Smooth muscle cell (in vitro differentiated cells): Measurements from ENCODE around the gene ZC3H12A. TPM values are rescaled to one million over a fixed set of nuclear protein-coding genes. Genes with fewer than 3 reads are reported as not detected.

ENCODE experiments used
- DNase-seq: peaks from one replicate; lab custom pipeline; 2025; ENCODE audit not compliant: unreplicated experiment; lab: John Stamatoyannopoulos, UW
- H2AFZ ChIP-seq: fragments of 200-600 bp; sonication (generic); 2 replicates; pipeline ENCODE4 v1.6.0; 2016; ENCODE audit warnings: antibody characterized with exemption, low read depth, mild to moderate bottlenecking
- H3F3A ChIP-seq: fragments of 200-600 bp; sonication (generic); 2 replicates; pipeline ENCODE4 v1.6.0; 2017; ENCODE audit warnings: antibody characterized with exemption, low read depth
- H3K27ac ChIP-seq: fragments of 200-600 bp; sonication (generic); 2 replicates; pipeline ENCODE4 v1.5.1; 2016; ENCODE audit warnings: low read depth, mild to moderate bottlenecking
- H3K27me3 ChIP-seq: fragments of 200-600 bp; sonication (generic); 2 replicates; pipeline ENCODE4 v1.6.1; 2016; ENCODE audit warnings: low read depth, mild to moderate bottlenecking
- H3K36me3 ChIP-seq: fragments of 200-600 bp; sonication (generic); 2 replicates; pipeline ENCODE4 v1.5.1; 2016; ENCODE audit warnings: low read depth
- H3K4me1 ChIP-seq: fragments of 200-600 bp; sonication (generic); 2 replicates; pipeline ENCODE4 v1.5.1; 2016; ENCODE audit warnings: low read depth
- H3K4me2 ChIP-seq: fragments of 200-600 bp; sonication (generic); 2 replicates; pipeline ENCODE4 v1.6.0; 2016; ENCODE audit warnings: mild to moderate bottlenecking
- H3K4me3 ChIP-seq: fragments of 200-600 bp; sonication (generic); 2 replicates; pipeline ENCODE4 v1.5.1; 2016; ENCODE audit warnings: mild to moderate bottlenecking
- H3K79me2 ChIP-seq: fragments of 200-600 bp; sonication (generic); 2 replicates; pipeline ENCODE4 v1.6.0; 2016; ENCODE audit warnings: low read depth, mild to moderate bottlenecking
- H3K9ac ChIP-seq: fragments of 200-600 bp; sonication (generic); 2 replicates; pipeline ENCODE4 v1.6.0; 2016; ENCODE audit warnings: low read depth
- H3K9me3 ChIP-seq: fragments of 200-600 bp; sonication (generic); replicated peaks from 2 replicates; pipeline ENCODE4 v1.5.1; 2016; ENCODE audit warnings: low read depth
- H4K20me1 ChIP-seq: fragments of 200-600 bp; sonication (generic); 2 replicates; pipeline ENCODE4 v1.6.0; 2016; ENCODE audit warnings: low read depth
- WGBS: methylation state at CpG from one replicate; pipeline ENCODE4 v1.1.7; 2016; ENCODE audit warnings: low lambda C conversion rate; 5-methylcytosine and 5-hydroxymethylcytosine counted together
- polyA plus RNA-seq: library from polyadenylated mRNA; unstranded; fragments of >200 nt; fragmentation: Nextera tagmentation; extraction: Ambion mirVana; gene quantifications from 2 replicates; pipeline ENCODE4 v1.2.1, GENCODE V29; 2016
- total RNA-seq: library from RNA; depleted of rRNA; stranded (reverse); fragments of >200 nt; gene quantifications from 2 replicates; pipeline ENCODE4 v1.2.3, GENCODE V29; 2014
- TF ChIP-seq, protein P1 (sequence below): fragments of 200-600 bp; sonication (generic); IDR thresholded peaks from 2 replicates; pipeline ENCODE4 v1.5.1; 2017; ENCODE audit warnings: borderline replicate concordance, mild to moderate bottlenecking, antibody characterized with exemption; ENCODE audit not compliant: insufficient read depth, poor library complexity, severe bottlenecking

ZC3H12A gene
- total and polyA plus RNA-seq, 2 experiments from 2014 or later = 13.2 to 29.6 TPM

DNA sequence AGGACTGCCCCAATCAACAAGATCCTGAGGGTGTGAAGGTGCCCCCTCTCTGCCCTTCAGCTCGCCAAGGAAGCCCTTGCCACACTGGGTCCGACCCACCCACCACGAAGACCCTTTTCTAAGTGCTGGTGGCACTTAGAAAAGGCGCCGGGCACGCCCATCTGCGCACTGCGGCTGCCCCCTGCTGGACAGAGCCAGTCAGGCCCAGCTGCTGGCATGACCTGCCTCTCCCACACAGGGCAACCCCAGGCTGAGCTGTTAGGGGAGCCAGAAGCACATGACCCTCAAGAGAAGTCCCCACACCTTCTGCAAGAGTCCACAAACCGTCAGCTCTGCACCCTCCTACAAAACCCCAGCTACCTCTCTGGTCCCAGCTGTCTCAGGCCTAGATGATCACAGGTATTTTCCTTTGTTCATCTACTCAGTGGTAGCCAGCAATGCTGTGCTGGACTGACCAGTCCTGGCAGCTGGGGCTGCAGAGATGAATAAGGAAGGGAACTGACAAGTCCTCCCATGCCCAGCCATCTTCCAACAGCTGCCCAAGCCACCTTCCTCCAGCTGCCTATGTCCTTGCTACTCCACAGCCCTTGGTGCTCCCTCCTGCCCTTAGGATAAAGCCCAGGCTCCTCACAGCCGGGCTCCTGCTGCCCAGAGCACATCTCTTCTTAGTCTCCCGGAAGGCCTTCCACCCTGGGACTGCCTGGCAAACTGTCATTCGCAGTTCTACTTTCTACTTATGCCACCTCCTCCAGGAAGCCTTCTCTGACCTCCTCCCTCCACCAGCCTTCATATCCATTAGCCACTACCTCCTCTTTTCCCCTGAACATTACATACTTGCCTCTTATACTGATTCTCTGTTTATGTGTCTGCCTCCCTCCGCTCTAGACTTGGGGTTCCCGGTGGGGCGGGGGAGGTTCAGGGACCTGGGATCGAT lies 39.8 kb upstream of the ZC3H12A start:
- peaks cover 37% of the 10 kb centered on the region for H3K27me3 ChIP-seq
- H3K9me3 ChIP-seq = no peaks in the 10 kb centered on the region
- H3K4me3 ChIP-seq = no peak overlapping the region
- no peaks in the 10 kb centered on the region for H3K4me1 ChIP-seq
- peak; percentile 9 for DNase-seq
- no peaks in the 10 kb centered on the region for H3F3A ChIP-seq
- H3K79me2 ChIP-seq = no peaks in the 10 kb centered on the region
- no peaks in the 10 kb centered on the region for H3K36me3 ChIP-seq
- H3K27ac ChIP-seq = no peak overlapping the region
- H2AFZ ChIP-seq = no peak overlapping the region
- H3K9ac ChIP-seq = no peak overlapping the region
- TF ChIP-seq, protein P1, sequence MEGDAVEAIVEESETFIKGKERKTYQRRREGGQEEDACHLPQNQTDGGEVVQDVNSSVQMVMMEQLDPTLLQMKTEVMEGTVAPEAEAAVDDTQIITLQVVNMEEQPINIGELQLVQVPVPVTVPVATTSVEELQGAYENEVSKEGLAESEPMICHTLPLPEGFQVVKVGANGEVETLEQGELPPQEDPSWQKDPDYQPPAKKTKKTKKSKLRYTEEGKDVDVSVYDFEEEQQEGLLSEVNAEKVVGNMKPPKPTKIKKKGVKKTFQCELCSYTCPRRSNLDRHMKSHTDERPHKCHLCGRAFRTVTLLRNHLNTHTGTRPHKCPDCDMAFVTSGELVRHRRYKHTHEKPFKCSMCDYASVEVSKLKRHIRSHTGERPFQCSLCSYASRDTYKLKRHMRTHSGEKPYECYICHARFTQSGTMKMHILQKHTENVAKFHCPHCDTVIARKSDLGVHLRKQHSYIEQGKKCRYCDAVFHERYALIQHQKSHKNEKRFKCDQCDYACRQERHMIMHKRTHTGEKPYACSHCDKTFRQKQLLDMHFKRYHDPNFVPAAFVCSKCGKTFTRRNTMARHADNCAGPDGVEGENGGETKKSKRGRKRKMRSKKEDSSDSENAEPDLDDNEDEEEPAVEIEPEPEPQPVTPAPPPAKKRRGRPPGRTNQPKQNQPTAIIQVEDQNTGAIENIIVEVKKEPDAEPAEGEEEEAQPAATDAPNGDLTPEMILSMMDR = peak; percentile 89
- no peaks in the 10 kb centered on the region for H4K20me1 ChIP-seq
- WGBS = 31% methylated on average over 16 of the region's 16 CpGs
- H3K4me2 ChIP-seq = no peak overlapping the region

- H3K36me3 ChIP-seq = no peaks in the 10 kb centered on the region
- no peak overlapping the region for H3K9ac ChIP-seq
Observed at GRCh38 chr1:37437087-37437486, 37.3 kb upstream of the ZC3H12A start.

DNA sequence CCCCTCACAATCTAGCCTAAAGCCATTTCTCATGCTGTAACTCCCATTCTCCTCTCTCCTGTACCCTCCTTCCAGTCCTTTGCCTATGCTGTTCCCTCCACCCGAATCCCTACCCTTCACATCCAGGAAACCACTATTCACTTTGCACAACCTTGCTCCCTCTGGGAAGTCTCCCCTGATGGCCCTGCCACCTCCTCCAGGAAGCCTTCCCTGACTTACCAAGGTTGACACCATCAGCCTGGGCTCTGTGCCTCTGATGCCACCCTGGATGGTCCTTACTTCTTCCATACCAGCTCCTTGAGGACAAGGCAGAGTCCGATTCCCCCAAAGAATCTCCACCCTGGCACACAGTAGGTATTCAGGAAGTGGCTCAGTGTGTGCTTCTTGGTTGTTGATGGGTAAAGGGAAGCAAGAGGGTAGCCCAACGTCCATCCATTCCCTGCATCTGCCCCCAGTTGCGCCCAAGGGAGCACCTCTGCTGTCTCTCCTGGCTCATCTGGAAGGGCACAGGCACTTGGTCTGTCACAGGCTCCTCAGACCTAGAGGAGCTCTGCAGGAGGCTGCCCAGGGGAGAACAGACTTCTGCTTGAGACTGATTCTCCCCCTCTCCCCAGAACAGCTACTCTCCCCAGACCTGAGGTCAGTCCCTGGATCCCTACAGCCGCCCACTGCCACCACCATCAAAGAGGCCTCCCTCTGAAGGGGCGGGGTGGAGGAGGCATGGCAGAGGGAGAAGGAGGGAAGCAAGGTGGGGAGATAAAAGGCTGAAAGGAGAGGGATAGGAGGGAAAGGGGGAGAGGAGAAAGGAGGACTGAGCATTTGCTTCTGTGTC lies 36.1 kb upstream of the ZC3H12A start:
- no peaks in the 10 kb centered on the region for H3K4me1 ChIP-seq
- H3K27me3 ChIP-seq = peaks cover 40% of the 10 kb centered on the region
- H3K27ac ChIP-seq = no peak overlapping the region
- H3K36me3 ChIP-seq = no peaks in the 10 kb centered on the region
- H3K9me3 ChIP-seq = no peaks in the 10 kb centered on the region
- no peak overlapping the region for H3K9ac ChIP-seq
- H4K20me1 ChIP-seq = no peaks in the 10 kb centered on the region
- no peak overlapping the region for H3K4me3 ChIP-seq
- TF ChIP-seq, protein P1 = no peak
- no peak for DNase-seq
- WGBS = 72% methylated on average over 6 of the region's 6 CpGs
- no peaks in the 10 kb centered on the region for H3K79me2 ChIP-seq
- H3F3A ChIP-seq = no peaks in the 10 kb centered on the region
- no peak overlapping the region for H2AFZ ChIP-seq
- no peak overlapping the region for H3K4me2 ChIP-seq

More at GRCh38 chr1:37437087-37437486, 37.3 kb upstream of the ZC3H12A start:
- WGBS = 64% methylated on average over 2 of the region's 2 CpGs
- no peaks in the 10 kb centered on the region for H3K9me3 ChIP-seq
- no peaks in the 10 kb centered on the region for H3K4me1 ChIP-seq
- H3K4me2 ChIP-seq = no peak overlapping the region
- no peak for DNase-seq
- H3F3A ChIP-seq = no peaks in the 10 kb centered on the region
- no peaks in the 10 kb centered on the region for H4K20me1 ChIP-seq
- H3K79me2 ChIP-seq = no peaks in the 10 kb centered on the region
- H3K4me3 ChIP-seq = no peak overlapping the region
- H3K27me3 ChIP-seq = peaks cover 31% of the 10 kb centered on the region
- TF ChIP-seq, protein P1 = no peak
- no peak overlapping the region for H3K27ac ChIP-seq
- no peak overlapping the region for H2AFZ ChIP-seq
